ENCODE results near the gene CNNM3.
"Not testable (repeated sequence)": the region's sequence is repeated elsewhere in the genome, so short reads cannot be mapped to it uniquely, and the experiment has no call there.

CNNM3 gene

DNA sequence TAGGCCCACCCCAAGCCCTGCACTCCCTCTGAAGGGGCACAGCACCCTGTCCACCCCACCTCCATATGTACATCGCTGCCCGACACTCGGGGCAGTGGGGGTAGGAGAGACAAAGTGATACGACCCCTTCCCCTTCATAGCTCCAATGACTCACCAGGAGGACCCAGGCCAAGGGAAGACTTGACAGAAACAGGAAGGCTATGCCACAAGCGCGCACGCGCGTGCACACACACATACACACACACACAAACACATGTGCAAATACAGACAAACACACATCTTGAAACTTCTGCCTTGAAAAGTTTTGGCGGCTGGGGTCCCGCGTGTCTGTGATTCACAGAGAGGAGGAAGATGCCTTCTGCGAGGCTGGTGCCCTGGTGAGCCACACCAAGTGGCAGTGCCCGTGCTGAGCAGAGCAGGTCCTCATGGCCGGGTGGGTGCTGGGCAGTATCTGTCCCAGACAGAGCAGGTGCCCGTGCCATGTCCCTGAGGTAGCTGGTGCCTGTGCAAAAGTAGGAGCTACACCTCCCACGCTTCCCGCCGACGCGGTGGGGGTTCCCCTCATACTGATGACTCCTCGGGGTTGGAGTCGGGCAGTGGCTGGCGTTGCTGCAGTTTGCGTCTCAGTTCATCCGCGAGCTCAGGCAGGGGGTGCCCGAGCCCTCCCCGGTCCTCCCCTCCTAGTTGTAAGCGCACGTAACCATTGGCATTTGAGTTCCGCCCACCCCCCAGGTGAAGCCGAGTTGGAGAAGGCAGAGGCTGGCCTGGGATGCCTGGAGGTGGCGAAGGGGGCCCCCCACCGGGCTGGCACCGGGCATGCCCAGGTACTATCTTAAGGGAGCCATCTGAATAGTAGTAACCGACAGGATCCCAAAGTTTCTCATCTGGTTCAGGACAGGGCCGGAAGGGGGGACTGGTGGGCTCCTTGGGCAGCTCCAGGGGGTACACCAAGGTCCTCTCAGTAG lies 44.3 kb downstream of the CNNM3 start:
- no peak overlapping the region for H3K4me3 ChIP-seq (ENCODE audit: insufficient read depth in 1 of 2, low read depth in 1 of 2, low read length in 2 of 2)
- peak overlapping the region in 1 of 2 experiments; percentile 10 for H2BK12ac ChIP-seq (ENCODE audit: low read length in 2 of 2)
- H3K14ac ChIP-seq (ENCODE audit: low read length in 2 of 2) = no peak overlapping the region
- peaks cover 51% of the 10 kb centered on the region in 2 experiments for H3K36me3 ChIP-seq (ENCODE audit: control insufficient read depth in 1 of 2, insufficient read depth in 2 of 2, low read depth in 1 of 2, low read length in 2 of 2)
- H2BK5ac ChIP-seq (ENCODE audit: low read depth, low read length, poor library complexity, severe bottlenecking) = no peak overlapping the region
- no peak overlapping the region for H3K18ac ChIP-seq (ENCODE audit: low read depth in 1 of 2, low read length in 2 of 2)
- no peak overlapping the region for H2AFZ ChIP-seq (ENCODE audit: low read depth, low read length)
- peaks cover 52% of the 10 kb centered on the region for H3K79me1 ChIP-seq (replicated peaks; ENCODE audit: low read length, poor library complexity, severe bottlenecking)
- H3K4me2 ChIP-seq (ENCODE audit: low read length, poor library complexity, severe bottlenecking) = no peak overlapping the region
- H2BK120ac ChIP-seq (ENCODE audit: low read depth, low read length) = no peak overlapping the region
- 95% methylated on average over 38 of the region's 38 CpGs for WGBS
- no peak for DNase-seq
- no peaks in the 10 kb centered on the region for H3K27me3 ChIP-seq (ENCODE audit: control insufficient read depth in 1 of 2, insufficient read depth in 1 of 2, low read length in 2 of 2)
- H4K8ac ChIP-seq (ENCODE audit: low read length) = peak overlapping the region; percentile 24
- peak overlapping the region; percentile 78 for H4K91ac ChIP-seq (ENCODE audit: low read length)
- peaks cover 22% of the 10 kb centered on the region for H3K4me1 ChIP-seq (ENCODE audit: control insufficient read depth, insufficient read depth, low read depth, low read length)
- H3K9me3 ChIP-seq (ENCODE audit: control insufficient read depth, low read length) = no peaks in the 10 kb centered on the region
- no peak overlapping the region for H2AK5ac ChIP-seq (ENCODE audit: low read length, severe bottlenecking)
- no peak overlapping the region for H3K9ac ChIP-seq (ENCODE audit: low read length)
- H3K23ac ChIP-seq (ENCODE audit: low read length in 2 of 2) = no peak overlapping the region
- no peak overlapping the region for H2BK15ac ChIP-seq (ENCODE audit: low read depth, poor library complexity, severe bottlenecking)
- H3K4ac ChIP-seq (ENCODE audit: low read depth in 1 of 2, low read length in 2 of 2) = no peak overlapping the region
- H3K27ac ChIP-seq (ENCODE audit: low read length, poor library complexity, severe bottlenecking) = no peak overlapping the region

DNA sequence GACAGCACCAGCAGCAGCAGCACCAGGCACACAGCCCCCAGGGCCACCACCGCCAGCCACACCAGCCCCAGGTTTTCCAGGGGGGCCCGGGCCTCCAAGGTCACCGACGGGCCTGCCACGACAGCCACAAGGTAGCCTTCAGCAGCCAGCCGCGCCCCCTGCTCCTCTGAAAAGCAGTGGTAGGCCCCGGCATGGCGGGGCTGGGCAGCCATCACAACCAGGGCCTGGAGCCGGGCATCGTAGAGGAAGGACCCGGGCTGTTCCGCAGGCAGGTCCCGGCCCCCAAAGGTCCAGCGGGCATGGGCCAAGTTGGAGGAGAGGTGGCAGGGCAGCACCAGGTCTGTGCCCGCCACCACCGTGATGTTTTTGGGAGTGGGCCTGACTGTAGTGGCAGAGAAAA lies 45.0 kb downstream of the CNNM3 start:
- H3K4ac ChIP-seq (ENCODE audit: low read depth in 1 of 2, low read length in 2 of 2) = no peak overlapping the region
- H4K8ac ChIP-seq (ENCODE audit: low read length) = no peak overlapping the region
- no peak overlapping the region for H3K9ac ChIP-seq (ENCODE audit: low read length)
- H4K91ac ChIP-seq (ENCODE audit: low read length) = no peak overlapping the region
- H2AK5ac ChIP-seq (ENCODE audit: low read length, severe bottlenecking) = no peak overlapping the region
- H2BK12ac ChIP-seq (ENCODE audit: low read length in 2 of 2) = no peak overlapping the region
- H3K27me3 ChIP-seq (ENCODE audit: control insufficient read depth in 1 of 2, insufficient read depth in 1 of 2, low read length in 2 of 2) = no peaks in the 10 kb centered on the region
- H3K4me1 ChIP-seq (ENCODE audit: control insufficient read depth, insufficient read depth, low read depth, low read length) = peaks cover 25% of the 10 kb centered on the region
- WGBS = 96% methylated on average over 17 of the region's 17 CpGs
- no peak overlapping the region for H2BK120ac ChIP-seq (ENCODE audit: low read depth, low read length)
- no peak for DNase-seq
- H2BK15ac ChIP-seq (ENCODE audit: low read depth, poor library complexity, severe bottlenecking) = no peak overlapping the region
- no peaks in the 10 kb centered on the region for H3K9me3 ChIP-seq (ENCODE audit: control insufficient read depth, low read length)
- peaks cover 58 to 59% of the 10 kb centered on the region in 2 experiments for H3K36me3 ChIP-seq (ENCODE audit: control insufficient read depth in 1 of 2, insufficient read depth in 2 of 2, low read depth in 1 of 2, low read length in 2 of 2)
- no peak overlapping the region for H3K4me2 ChIP-seq (ENCODE audit: low read length, poor library complexity, severe bottlenecking)
- no peak overlapping the region for H3K14ac ChIP-seq (ENCODE audit: low read length in 2 of 2)
- H2AFZ ChIP-seq (ENCODE audit: low read depth, low read length) = no peak overlapping the region
- H3K27ac ChIP-seq (ENCODE audit: low read length, poor library complexity, severe bottlenecking) = no peak overlapping the region
- H3K4me3 ChIP-seq (ENCODE audit: insufficient read depth in 1 of 2, low read depth in 1 of 2, low read length in 2 of 2) = no peak overlapping the region
- no peak overlapping the region for H2BK5ac ChIP-seq (ENCODE audit: low read depth, low read length, poor library complexity, severe bottlenecking)
- peaks cover 54% of the 10 kb centered on the region for H3K79me1 ChIP-seq (replicated peaks; ENCODE audit: low read length, poor library complexity, severe bottlenecking)
- H3K18ac ChIP-seq (ENCODE audit: low read depth in 1 of 2, low read length in 2 of 2) = no peak overlapping the region
- no peak overlapping the region for H3K23ac ChIP-seq (ENCODE audit: low read length in 2 of 2)

DNA sequence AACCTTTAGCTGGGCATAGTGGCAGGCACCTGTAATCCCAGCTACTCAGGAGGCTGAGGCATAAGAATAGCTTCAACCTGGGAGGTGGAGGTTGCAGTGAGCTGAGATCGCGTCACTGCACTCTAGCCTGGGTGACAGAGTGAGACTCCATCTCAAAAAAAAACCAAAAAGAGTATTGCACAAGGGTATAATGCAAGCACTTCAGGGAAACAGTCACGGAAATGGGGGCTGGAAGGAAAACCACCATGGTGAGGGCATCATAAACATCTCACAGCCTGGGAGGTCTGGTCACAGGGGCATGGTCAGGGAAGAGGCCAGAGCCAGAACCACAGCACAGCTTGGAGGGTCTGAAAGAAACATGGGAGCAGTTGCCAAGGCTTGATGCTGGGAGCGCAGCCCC lies 47.0 kb downstream of the CNNM3 start:
- H4K8ac ChIP-seq (ENCODE audit: low read length); H2AK5ac ChIP-seq (ENCODE audit: low read length, severe bottlenecking); H3K4me2 ChIP-seq (ENCODE audit: low read length, poor library complexity, severe bottlenecking); H2AFZ ChIP-seq (ENCODE audit: low read depth, low read length); H3K27me3 ChIP-seq (ENCODE audit: control insufficient read depth in 1 of 2, insufficient read depth in 1 of 2, low read length in 2 of 2); H3K4ac ChIP-seq (ENCODE audit: low read depth in 1 of 2, low read length in 2 of 2); H3K14ac ChIP-seq (ENCODE audit: low read length in 2 of 2); H3K9ac ChIP-seq (ENCODE audit: low read length); H3K23ac ChIP-seq (ENCODE audit: low read length in 2 of 2); H3K18ac ChIP-seq (ENCODE audit: low read depth in 1 of 2, low read length in 2 of 2); H2BK15ac ChIP-seq (ENCODE audit: low read depth, poor library complexity, severe bottlenecking); H2BK120ac ChIP-seq (ENCODE audit: low read depth, low read length); H4K91ac ChIP-seq (ENCODE audit: low read length); H2BK12ac ChIP-seq (ENCODE audit: low read length in 2 of 2); H2BK5ac ChIP-seq (ENCODE audit: low read depth, low read length, poor library complexity, severe bottlenecking); H3K9me3 ChIP-seq (ENCODE audit: control insufficient read depth, low read length); DNase-seq; H3K4me3 ChIP-seq (ENCODE audit: insufficient read depth in 1 of 2, low read depth in 1 of 2, low read length in 2 of 2); H3K27ac ChIP-seq (ENCODE audit: low read length, poor library complexity, severe bottlenecking): not testable (repeated sequence)
- Histone ChIP-seq H3K79me1 (replicated peaks; ENCODE audit: low read length, poor library complexity, severe bottlenecking) (peaks cover 43% of the 10 kb centered on the region), H3K4me1 (ENCODE audit: control insufficient read depth, insufficient read depth, low read depth, low read length) (peaks cover 36% of the 10 kb centered on the region), H3K36me3 (ENCODE audit: control insufficient read depth in 1 of 2, insufficient read depth in 2 of 2, low read depth in 1 of 2, low read length in 2 of 2) (peaks cover 70 to 71% of the 10 kb centered on the region in 2 experiments)
- 90% methylated on average over 3 of the region's 4 CpGs for WGBS

DNA sequence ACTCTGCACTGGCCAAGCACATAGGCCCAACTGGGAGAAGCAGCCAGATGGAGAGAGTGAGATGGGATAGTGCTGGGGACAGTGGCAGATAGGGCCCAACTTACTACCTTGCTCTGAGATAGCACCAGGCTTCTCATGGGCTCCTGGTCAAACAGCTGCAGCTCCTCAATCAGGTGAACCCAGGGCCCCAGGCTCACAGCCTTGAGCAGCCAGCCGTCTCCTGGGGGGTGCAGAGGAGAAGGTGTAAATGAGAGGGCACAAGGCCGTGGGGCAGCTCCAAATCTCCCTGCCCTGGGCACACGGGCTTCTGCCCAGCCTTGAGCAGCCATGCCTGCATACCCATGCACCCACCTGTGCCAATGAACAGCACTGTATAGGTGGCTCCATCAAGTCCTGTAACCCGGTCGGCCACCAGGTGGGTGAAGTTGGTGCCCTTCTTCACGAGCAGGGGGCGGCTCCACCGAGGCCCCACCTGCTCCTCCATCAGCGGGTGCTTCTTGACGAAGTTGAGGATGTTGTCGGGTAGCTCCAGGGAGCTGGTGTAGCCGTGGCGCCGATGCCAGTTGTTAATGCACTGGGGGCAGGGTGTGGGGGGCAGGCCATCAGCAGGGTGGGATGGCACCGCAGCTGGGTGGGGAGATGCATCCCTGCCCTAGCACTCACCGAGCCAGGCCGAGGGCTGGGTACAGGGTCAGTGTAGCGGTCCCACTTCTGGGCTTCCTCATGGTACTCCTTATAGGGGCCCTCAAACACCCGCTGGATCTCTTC lies 47.7 kb downstream of the CNNM3 start:
- H3K23ac ChIP-seq (ENCODE audit: low read length in 2 of 2) = no peak overlapping the region
- H3K4me3 ChIP-seq (ENCODE audit: insufficient read depth in 1 of 2, low read depth in 1 of 2, low read length in 2 of 2) = no peak overlapping the region
- no peaks in the 10 kb centered on the region for H3K9me3 ChIP-seq (ENCODE audit: control insufficient read depth, low read length)
- no peak overlapping the region for H2AK5ac ChIP-seq (ENCODE audit: low read length, severe bottlenecking)
- H3K36me3 ChIP-seq (ENCODE audit: control insufficient read depth in 1 of 2, insufficient read depth in 2 of 2, low read depth in 1 of 2, low read length in 2 of 2) = peaks cover 70 to 71% of the 10 kb centered on the region in 2 experiments
- peaks cover 33% of the 10 kb centered on the region for H3K4me1 ChIP-seq (ENCODE audit: control insufficient read depth, insufficient read depth, low read depth, low read length)
- H4K91ac ChIP-seq (ENCODE audit: low read length) = no peak overlapping the region
- no peak overlapping the region for H4K8ac ChIP-seq (ENCODE audit: low read length)
- H2BK120ac ChIP-seq (ENCODE audit: low read depth, low read length) = no peak overlapping the region
- H2AFZ ChIP-seq (ENCODE audit: low read depth, low read length) = no peak overlapping the region
- H3K18ac ChIP-seq (ENCODE audit: low read depth in 1 of 2, low read length in 2 of 2) = no peak overlapping the region
- H3K4ac ChIP-seq (ENCODE audit: low read depth in 1 of 2, low read length in 2 of 2) = no peak overlapping the region
- H3K27me3 ChIP-seq (ENCODE audit: control insufficient read depth in 1 of 2, insufficient read depth in 1 of 2, low read length in 2 of 2) = no peaks in the 10 kb centered on the region
- peaks cover 43% of the 10 kb centered on the region for H3K79me1 ChIP-seq (replicated peaks; ENCODE audit: low read length, poor library complexity, severe bottlenecking)
- no peak overlapping the region for H3K14ac ChIP-seq (ENCODE audit: low read length in 2 of 2)
- DNase-seq = no peak
- no peak overlapping the region for H3K27ac ChIP-seq (ENCODE audit: low read length, poor library complexity, severe bottlenecking)
- no peak overlapping the region for H3K9ac ChIP-seq (ENCODE audit: low read length)
- H2BK5ac ChIP-seq (ENCODE audit: low read depth, low read length, poor library complexity, severe bottlenecking) = no peak overlapping the region
- no peak overlapping the region for H3K4me2 ChIP-seq (ENCODE audit: low read length, poor library complexity, severe bottlenecking)
- H2BK15ac ChIP-seq (ENCODE audit: low read depth, poor library complexity, severe bottlenecking) = no peak overlapping the region
- 97% methylated on average over 19 of the region's 19 CpGs for WGBS
- H2BK12ac ChIP-seq (ENCODE audit: low read length in 2 of 2) = no peak overlapping the region
